Measurements from ENCODE around the gene TSKU. TPM values are rescaled to one million over a fixed set of nuclear protein-coding genes. Genes with fewer than 3 reads are reported as not detected.

The TSKU gene
- total RNA-seq, 1 donor from 2014 or later: 32.8 TPM

GRCh38 chr11:76803023-76803422 is 19.9 kb downstream of the TSKU start:
- H3K27me3 Mint-ChIP-seq: peaks cover 5% of the 10 kb centered on the region
- H3K4me3 Mint-ChIP-seq: no peak overlapping the region
- no peak overlapping the region for H3K27ac Mint-ChIP-seq
- peak; percentile 39 for DNase-seq (ENCODE audit: extremely low spot score, unreplicated experiment)
- H3K4me1 Mint-ChIP-seq (ENCODE audit: unreplicated experiment): peaks cover 27% of the 10 kb centered on the region
- H3K36me3 Mint-ChIP-seq: no peaks in the 10 kb centered on the region
- TF ChIP-seq CTCF (conservative IDR thresholded peaks at IDR 0.05): no peak
- H3K9me3 Mint-ChIP-seq: no peaks in the 10 kb centered on the region

DNA sequence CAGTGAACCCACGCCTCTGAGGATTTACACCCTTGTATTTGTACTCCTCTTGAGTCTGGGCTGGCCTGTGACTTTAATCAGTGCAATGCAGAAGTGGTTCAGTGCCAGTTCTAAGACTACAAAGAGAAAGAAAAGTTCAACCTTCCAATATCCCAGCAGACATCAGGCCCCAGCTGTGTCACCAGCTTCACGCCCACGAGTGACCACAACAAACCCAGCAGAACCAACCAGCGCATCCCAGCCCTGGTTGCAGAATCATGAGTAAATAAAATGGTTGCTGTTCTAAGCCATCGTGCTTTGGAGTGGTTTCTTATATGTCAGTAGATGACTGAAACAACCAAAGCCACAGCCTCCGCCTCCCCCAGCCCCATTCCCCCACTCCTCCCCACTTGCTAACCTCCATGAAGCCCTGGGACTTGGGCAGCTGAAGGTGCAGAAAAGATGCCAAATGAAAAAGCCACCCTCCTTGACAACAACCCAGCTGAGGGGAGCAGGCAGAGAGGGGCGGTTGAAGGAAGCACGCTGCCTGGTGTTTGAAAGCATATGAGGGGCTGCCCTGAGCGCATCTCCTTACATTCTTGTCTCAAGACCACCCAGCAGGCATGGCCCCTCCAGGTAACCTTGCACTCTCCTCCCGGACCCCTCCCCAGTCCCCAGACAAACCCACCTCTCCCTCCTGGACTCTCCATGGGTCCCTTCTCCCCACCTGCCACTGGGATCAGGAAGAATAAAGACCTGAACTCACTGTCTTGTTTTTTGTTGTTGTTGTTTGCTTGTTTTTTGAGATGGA is 20.9 kb downstream of the TSKU start:
- H3K36me3 Mint-ChIP-seq: no peaks in the 10 kb centered on the region
- TF ChIP-seq CTCF (conservative IDR thresholded peaks at IDR 0.05): no peak
- peaks cover 19% of the 10 kb centered on the region for H3K4me1 Mint-ChIP-seq (ENCODE audit: unreplicated experiment)
- peaks cover 5% of the 10 kb centered on the region for H3K27me3 Mint-ChIP-seq
- no peak overlapping the region for H3K4me3 Mint-ChIP-seq
- no peak overlapping the region for H3K27ac Mint-ChIP-seq
- peak; percentile 34 for DNase-seq (ENCODE audit: extremely low spot score, unreplicated experiment)
- H3K9me3 Mint-ChIP-seq: no peaks in the 10 kb centered on the region

DNA sequence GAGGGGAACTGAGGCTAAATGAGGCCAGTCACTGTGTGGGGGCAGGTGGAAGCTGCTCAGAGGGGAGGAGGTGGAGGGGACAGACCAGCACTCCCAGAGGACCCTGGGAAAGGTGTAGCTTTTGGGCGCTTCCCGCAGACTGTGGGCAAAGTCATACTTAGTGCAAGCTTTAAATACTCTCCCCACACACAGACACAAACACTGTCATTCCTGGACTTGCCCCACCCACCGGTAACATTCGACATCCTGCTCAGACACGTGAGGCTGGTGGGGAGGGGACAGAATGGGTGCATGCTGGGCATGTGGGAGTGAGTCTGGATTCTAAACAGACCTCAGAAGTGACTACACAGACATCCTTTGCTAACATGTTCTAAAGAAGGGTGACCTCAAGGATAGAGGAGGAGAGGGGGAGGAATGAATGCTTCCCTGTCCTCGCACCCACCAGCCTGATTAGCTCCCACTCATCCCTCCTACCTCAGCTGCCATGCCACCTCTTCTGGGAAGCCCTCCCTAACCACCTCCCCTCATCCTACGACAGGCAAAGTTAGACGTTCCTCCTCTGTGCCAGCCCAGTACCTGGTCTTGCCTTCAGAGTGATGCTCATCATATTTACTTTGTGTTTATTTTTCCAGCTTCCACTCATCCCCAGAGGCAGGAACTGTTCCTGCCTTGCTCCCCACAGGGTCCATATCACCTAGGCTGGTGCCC is 22.2 kb downstream of the TSKU start:
- H3K9me3 Mint-ChIP-seq: no peaks in the 10 kb centered on the region
- no peak overlapping the region for H3K4me3 Mint-ChIP-seq
- no peaks in the 10 kb centered on the region for H3K36me3 Mint-ChIP-seq
- DNase-seq (ENCODE audit: extremely low spot score, unreplicated experiment): peak; percentile 58
- peaks cover 19% of the 10 kb centered on the region for H3K4me1 Mint-ChIP-seq (ENCODE audit: unreplicated experiment)
- TF ChIP-seq CTCF (conservative IDR thresholded peaks at IDR 0.05): no peak
- peak overlapping the region; percentile 29 for H3K27ac Mint-ChIP-seq
- H3K27me3 Mint-ChIP-seq: peaks cover 5% of the 10 kb centered on the region

GRCh38 chr11:76806131-76806530 is 23.0 kb downstream of the TSKU start:
- Mint-ChIP-seq H3K4me3 (no peak overlapping the region), H3K36me3 (no peaks in the 10 kb centered on the region), H3K27me3 (peaks cover 5% of the 10 kb centered on the region), H3K27ac (peak overlapping the region; percentile 36), H3K9me3 (no peaks in the 10 kb centered on the region), H3K4me1 (ENCODE audit: unreplicated experiment) (peaks cover 19% of the 10 kb centered on the region)
- no peak for TF ChIP-seq CTCF (conservative IDR thresholded peaks at IDR 0.05)
- peak; percentile 64 for DNase-seq (ENCODE audit: extremely low spot score, unreplicated experiment)

DNA sequence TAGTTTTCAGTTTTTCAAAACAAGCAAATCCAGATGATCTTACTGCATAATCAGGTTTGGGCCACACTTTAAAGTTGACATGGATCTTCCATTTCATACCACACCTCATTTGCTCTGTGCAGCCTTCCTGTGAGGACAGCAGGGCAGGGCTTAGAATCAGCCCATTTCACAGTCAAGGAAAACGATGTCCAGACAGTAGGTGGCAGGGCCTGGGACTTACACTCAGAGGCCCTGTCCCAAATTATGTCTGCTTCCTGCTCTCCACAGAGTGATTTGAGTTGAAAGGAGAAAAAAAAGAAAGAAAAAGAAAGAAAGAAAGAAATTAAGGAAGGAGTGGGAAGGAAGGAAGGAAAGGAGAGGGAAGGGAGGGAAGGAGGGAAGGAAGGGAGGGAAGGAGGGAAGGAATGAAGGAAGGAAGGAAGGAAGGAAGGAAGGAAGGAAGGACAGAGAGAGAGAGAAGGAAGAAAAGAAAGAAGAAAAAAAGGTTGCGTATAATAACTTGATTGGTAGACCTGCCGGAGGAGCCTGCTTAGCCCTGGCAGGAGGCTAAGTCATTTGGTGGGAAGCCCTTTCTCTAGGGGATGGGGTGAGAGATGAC is 23.6 kb downstream of the TSKU start:
- Mint-ChIP-seq H3K36me3 (no peaks in the 10 kb centered on the region), H3K9me3 (no peaks in the 10 kb centered on the region), H3K4me1 (ENCODE audit: unreplicated experiment) (peaks cover 19% of the 10 kb centered on the region), H3K4me3 (no peak overlapping the region), H3K27ac (no peak overlapping the region), H3K27me3 (peaks cover 5% of the 10 kb centered on the region)
- no peak for TF ChIP-seq CTCF (conservative IDR thresholded peaks at IDR 0.05)
- DNase-seq (ENCODE audit: extremely low spot score, unreplicated experiment): peak; percentile 18

Measured in type B pancreatic cell (in vitro differentiated cells).